ENCODE results near the gene SLC9A3.

Gene SLC9A3

DNA sequence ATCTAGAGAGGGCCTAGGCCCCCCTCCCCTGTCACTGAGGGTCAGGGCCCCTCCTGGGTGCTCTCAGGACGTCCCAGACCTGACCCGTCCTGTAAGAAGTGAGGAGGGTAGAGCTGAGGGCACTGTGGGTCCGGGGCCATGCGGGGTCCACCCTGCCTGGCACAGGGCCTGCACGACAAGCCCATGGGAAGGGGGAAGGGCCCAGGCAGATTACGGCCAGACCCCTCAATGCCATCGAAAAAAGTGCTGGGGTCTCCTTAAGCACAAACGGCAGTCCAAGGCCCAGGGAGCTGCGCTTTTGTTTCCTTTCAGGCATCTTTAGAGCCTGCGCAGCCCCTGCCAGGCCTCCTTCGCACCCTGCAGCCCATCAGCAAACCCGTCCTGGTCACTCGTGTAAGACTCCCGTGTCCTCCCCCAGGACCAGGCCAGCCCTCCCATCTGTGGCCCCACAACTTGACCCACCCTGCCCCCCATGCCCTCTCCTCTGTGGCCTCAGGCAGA, 85.7 kb downstream of the SLC9A3 start:
- DNase-seq = no peak

DNA sequence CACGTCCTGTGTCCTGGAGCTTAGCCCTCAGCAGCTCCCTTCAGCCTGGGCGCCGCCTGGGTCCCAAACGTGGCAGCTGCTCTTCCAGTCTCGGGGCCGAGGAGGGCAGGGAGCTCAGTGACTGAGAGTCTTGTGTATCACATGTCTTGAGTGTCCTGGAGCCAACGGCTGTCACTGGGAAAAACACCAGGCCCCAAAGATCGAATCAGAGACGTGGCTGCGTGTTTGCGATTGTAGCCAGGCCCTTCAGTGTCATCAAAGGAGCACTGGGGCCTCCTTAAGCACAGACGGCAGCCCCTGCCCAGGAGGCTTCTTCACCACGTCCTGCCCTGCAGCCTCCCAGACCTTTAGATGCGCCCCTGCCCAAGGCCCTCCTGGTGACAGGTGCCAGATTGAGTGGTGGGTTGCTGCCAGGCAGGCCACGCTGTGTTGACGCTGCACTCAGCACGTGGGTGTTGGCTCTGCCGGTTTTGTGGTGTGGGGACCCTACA, 86.9 kb downstream of the SLC9A3 start:
- DNase-seq = no peak

DNA sequence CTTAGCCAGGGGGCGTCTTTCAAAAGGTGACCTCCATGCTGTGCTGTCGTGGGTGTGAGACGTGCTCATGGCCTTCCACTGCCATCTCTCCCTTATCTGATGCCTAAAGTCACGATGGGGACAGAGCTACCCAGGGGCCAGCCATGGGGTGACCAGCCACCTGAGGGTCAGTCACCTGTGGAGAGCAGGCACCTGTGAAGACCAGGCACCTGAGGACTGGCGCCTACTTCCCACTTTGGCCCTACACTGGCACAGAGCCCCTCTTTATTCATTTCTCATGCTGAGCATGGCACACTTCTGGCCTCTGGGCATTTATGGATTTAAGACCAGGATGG, 87.6 kb downstream of the SLC9A3 start:
- DNase-seq = no peak

DNA sequence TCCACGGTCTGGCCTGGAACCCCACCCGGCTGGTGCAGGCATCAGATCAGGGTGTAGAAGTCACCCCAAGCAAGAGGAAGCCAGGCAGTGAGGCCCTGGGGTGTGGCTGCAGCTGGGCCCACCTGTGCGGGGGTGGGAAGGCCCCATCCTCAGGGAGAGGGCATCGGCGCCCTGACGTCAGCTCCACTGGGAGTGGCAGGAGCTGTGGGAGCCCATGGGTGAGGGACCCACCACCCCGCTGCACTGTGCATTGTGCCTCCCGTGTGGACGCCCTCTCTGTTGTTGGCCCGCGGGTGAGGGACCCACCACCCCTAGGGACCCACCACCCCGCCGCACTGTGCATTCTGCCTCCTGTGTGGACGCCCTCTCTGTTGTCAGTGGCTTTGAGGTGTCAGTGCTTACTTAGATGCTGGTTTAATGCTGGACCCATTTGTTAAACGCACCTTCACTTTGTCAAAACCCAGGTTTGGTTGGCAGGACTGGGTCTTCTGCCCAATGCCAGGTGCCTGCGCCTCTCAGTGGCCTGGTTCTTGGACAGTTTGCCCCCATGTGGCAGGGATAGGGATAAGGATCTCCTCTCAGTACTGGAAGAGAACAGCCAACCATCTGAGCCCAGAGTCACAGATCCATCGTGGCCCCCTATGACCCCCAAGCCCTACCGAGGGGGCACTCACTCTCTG, 88.1 kb downstream of the SLC9A3 start:
- no peak for DNase-seq

GRCh38 chr5:435156-435790, 89.0 kb downstream of the SLC9A3 start:
- DNase-seq = no peak

DNA sequence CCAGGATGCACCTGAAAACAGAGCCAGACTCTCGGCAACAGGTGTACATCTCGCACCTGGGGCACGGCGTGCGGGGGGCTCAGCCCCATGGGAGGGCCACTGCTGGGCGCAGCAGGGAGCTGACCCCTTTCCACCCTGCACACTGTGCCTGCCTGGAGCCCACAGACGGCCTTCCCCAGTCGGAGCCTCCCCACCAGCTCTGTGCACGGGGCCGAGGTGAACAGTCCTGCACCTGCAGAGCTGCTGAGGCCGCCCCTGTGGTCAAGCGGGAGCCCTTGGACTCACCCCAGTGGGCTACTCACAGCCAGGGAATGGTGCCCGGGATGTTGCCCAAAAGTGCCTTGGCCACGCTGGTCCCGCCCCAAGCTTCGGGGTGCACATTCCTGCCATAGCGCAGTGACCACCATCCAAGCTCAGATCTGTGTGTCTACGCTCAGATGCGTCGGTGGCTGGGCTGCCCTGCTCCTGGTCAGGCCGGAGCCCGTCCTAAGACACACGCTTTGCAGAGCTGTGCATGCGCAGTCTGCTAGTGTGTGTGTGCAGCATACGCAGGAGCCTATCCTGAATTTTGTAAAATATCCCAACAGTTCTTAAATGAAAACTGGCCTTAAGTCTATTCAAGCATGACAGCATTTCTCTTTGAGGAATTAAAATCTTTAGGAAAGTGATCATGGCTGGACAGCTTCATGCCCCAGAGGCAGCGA, 89.7 kb downstream of the SLC9A3 start:
- DNase-seq = no peak

DNA sequence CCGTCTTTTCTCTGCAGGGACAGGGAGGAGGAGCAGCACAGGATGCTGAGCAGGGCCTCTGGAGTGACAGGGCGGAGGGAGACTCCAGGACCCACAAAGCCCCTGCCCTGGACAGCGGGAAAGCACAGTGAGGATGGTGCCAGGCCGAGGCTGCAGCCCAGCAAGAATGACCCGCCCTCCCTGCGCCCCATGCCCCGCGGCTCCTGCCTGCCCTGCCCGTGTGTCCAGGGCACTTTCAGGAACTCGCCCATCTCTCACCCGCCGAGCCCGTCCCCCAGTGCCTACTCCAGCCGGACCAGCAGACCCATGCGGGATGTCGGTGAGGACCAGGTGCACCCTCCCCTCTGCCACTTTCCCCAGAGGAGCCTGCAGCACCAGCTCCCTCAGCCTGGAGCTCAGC, 90.4 kb downstream of the SLC9A3 start:
- DNase-seq = no peak

DNA sequence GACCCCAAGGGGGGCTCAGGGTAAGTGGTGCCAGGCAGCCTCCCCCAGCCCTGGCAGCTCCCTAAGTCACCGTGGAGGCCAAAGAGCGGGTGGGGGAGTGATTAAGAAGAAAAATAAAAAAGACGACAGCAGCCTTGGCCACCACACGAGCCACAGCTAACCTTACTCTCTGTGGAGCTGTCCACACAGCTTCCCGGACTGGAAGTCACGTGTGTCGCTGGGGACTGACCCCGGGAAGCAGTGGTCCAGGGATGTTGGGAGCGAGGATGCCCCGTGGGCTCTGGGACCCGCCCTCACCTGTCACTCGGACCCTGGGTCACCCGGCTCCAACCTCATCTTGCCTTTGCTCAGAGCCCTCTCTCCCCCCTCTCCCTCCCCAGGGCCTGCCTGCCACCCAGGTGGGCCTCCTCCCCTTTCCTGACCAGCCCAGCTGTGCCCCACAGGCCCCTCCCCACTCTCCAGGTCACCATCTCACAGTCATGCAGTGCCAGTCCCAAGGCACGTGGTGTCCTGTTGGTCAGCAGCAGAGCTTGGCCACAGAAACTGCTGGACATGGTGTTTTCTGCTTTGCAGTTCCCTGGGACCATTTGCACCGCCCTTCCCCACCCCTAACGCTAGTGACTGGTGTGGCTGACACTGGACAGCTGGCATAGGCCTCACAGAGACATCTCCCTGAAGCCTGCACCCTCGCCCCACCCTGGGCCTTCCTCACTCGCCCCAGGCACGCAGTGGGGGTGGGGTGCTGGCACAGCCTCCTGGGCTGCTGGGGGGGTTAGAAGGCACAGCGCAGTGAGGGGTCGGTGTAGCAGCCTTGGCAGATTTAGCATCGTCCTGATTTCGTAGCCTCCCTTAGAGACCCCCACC, 91.1 kb downstream of the SLC9A3 start:
- no peak for DNase-seq

DNA sequence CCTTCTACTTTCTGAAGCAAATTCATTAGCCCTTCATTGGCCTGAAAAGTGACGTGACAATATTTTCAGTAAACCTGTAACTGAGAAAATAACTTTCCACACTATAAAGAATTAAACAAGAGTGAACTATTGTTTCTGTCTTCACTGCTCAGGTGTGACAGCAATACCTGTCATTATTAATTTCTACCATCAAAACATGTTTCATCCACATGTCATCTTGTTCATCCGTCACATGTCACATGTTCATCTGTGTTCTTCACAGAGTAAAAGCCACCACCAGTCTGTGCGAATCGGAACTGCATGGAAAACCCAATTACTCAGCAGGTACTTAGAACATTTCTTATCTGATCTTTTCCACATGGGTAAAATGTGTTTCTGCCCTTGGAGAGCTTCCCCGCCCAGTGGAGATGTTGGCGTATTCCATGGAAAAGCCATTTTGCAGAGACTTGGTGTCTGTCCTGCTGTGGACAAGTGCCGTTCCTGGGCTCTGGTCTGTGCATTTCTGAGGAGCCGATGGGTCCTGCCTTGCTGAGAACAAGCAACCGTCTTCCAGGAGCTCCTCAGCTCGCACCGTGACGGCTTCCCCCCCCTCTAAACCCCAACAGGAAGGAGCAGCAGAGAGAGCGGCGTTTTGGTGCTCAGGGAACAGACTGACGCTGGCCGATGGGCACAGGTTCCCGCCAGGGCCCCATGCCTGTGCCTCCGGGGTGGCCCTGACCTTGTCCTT, 91.9 kb downstream of the SLC9A3 start:
- no peak for DNase-seq

- no peak for DNase-seq
Observed at GRCh38 chr5:431711-432050, 92.6 kb downstream of the SLC9A3 start.

DNA sequence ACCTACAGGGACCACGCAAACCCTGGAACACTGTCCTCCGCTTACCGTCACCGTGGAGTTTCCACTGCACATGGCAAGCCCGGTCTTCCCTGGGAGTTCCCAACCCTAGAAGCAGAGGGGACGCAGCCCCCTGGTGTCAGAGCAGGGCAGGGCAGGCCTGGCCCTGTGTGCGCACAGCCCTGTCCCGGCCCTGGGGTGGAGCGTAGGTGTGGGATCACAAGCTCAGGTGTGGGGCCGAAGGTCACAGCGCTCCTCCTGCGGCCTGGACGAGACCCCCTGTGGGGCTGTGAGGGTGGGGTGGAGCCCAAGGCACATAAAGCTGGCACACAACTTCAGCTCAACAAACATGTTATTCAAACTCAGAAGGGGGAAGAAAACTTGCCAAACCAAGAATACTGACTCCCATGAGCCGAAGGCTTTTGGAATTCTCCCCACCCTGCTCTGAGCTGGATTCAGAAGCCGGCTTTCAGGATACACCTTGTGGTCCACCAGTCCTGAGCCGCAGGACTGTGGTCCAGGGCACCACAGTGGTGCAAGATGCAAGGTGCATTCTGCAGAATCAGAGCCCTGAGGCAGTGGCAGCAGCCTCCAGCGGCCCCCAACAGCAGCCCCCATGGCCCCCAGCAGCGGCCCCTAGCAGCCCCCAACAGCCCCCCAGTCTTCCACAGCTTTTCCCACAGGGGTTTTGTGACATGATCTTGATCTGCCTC, 93.1 kb downstream of the SLC9A3 start:
- DNase-seq = peak; percentile 6

DNA sequence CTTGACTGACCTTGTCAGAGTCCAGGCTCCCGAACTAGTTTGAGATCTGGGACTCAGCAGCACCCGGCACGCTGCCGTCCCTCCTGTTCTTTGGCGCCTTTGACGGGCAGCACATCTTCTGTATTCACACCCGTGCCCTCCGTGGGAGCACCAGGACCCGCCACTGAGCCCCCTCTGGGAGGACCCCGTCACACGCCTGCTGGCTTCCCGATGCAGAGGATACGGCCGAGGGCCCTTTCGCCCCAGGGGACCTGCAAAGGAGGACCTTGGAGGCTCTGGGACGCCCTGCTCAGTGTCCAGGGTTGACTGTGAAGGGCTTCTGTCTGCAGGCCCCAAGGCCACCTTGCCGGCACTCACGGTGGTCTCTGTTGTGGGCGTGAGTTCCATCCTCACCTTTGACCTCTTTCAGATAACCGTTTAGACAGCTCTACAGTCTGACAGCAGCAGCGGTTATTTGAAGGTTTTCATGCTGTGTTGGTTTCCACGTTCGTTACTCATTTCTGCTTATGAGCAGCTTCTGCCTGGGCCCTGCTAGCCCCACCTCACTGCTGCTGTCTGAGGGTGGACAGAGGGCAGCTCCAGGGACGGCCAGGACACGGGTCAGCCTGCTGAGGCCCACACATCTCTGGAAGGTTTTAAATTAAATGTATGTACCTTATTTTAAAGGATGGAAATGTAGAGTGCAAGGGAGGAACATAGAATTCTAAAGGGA, 93.9 kb downstream of the SLC9A3 start:
- DNase-seq = no peak

DNA sequence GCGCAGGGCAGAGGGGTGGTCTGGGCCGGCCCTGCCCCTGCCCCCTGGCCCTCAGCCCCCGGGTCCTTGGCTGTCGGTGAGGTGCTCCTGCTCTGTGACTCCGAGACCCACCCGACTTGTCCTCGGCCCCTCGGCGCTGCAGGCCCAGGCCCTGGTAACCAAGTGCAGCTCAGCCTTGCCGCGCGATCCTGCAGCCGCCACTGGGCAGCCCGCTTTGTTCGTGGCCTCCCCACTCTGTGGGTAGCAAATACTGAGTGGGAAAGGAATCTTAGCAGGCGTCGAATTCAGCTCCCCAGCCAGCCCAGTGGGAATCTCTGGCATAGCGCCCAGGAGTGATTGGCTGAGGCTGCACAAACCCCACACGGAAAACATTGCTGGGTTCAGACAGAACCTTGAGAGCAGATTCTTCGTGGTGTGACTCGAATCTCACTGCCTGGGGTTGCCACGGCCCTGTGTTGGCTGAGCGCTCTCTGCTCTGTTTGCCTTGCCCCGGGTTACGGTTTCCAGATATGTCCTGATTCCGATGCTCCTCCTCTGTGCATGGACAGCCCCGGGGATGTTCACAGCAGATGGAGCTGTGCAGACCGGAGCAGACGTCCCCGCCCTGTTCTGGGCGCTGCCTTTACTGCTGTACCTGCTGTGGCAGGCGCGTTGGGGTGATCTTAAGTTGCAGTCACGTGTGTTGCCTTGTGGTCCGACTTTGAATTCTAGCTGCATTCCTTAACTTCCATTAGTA, 94.6 kb downstream of the SLC9A3 start:
- no peak for DNase-seq

DNA sequence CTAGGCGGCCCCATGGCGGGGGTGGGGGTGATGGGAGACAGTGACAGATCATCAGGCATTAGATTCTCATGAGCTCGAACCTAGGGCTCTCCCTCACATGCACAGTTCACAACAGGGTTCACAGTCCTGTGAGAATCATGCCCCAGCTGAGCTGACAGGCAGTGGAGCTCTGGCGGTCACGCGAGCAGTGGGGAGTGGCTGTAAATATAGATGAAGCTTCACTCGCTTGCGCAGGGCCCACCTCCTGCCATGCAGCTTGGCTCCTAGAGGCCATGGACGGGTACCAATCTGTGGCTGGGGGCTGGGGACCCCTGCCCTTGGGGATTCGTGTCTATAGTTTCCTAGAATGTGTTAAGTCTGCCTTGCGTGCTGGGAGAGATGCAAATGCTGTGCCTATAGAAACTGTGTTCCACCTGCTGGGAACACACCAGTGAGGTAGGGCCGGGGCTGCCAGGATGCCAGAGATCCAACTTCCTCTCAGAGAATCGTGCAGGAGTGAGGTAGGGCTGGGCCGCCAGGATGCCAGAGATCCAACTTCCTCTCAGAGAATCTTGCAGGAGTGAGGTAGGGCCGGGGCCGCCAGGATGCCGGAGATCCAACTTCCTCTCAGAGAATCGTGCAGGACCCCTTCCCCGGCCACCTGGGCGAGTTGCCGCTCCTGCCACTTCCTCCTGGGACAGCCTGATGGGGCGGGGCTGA, 95.3 kb downstream of the SLC9A3 start:
- DNase-seq = no peak

GRCh38 chr5:428219-428618, 96.0 kb downstream of the SLC9A3 start:
- no peak for DNase-seq

DNA sequence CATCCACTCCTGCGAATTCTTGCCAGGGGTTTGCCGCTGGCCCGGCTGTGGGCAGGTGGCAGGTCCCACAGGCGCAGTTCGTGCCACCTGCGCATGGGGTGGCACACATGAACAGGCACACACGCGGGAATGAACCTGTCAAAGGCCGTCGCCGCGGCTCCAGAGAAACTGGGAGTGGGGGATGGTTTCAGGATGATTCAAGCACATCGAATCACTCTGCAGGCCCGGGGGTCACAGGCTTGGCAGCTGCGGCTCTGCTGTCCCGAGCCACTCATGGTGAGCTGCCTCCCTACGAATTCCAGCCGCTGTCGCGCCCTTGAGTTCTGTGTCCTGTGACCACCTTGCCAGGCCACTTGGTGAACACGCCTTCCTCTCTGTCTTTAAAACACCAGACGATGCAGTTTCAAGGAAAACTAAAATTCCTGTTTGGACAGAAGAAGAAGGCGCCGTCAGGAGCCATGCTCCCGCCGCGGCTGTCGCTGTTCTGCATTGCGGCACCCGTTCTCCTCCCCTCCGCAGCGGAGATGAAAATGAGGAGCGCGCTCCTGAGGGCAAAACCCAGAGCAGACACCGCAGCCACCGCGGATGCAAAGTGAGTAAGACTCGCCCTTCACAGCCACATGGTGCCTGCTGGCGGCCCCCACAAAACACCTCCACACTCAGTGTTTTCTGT, 96.7 kb downstream of the SLC9A3 start:
- DNase-seq = no peak

DNA sequence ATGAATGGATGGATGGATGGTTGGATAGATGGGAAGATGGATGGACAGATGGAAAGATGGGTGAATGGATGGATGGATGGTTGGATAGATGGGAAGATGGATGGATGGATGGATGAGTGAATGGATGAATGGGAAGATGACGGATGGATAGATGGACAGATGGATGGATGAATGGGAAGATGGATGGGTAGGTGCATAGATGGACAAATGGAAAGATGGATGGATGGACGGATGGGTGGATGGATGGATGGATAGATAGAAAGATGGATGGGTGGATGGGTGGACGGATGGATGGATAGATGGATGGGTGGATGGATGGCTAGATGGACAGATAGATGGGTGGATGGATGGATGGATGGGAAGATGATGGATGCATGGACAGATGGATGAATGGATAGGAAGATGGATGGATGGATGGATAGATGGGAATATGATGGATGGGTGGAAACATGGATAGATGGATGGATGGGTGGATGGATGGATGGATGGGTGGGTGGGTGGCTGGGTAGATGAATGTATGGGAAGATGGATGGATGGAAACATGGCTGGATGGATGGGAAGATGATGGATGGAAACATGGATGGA, 97.8 kb downstream of the SLC9A3 start:
- DNase-seq = no peak

GRCh38 chr5:425714-426113, 98.5 kb downstream of the SLC9A3 start:
- no peak for DNase-seq

Measured in kidney glomerular epithelial cell (primary cell).